NCI-H460 (cell line): ENCODE results near the gene ADRB1. TPM values are rescaled to one million over a fixed set of nuclear protein-coding genes. Genes with fewer than 3 reads are reported as not detected.

Source experiments
- DNase-seq: peaks from one replicate; pipeline ENCODE4 v3.0.0-alpha.2; 2016; ENCODE audit warnings: low read depth; ENCODE audit errors: extremely low read depth
- total RNA-seq: library from RNA; depleted of rRNA; stranded (reverse); fragments of >200 nt; shearing (Covaris generic); gene quantifications from 2 replicates; pipeline ENCODE4 v1.2.3, GENCODE V29; 2014; rRNA removed

Gene ADRB1
- total RNA-seq, 1 experiment from 2014 or later: 2.4 TPM

DNA sequence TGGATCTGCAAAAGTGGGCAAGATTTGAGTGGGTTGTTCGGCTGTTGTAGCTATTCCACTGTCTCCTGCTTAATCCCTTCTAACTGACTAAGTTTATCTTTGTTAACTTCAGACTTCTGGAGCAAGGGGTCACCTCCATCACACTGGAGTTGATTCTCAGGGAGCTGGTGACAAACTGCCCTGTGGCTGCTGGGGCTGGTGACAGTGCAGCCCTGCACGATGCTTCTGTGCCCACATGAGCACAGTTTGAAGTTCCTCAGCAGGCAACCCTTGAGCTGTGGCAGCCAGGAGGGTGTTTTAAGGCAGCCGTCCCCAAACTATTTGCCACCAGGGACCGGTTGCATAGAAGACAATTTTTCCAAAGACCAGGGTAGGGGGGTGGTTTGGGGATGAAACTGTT, 40.5 kb downstream of the ADRB1 start:
- no peak for DNase-seq

DNA sequence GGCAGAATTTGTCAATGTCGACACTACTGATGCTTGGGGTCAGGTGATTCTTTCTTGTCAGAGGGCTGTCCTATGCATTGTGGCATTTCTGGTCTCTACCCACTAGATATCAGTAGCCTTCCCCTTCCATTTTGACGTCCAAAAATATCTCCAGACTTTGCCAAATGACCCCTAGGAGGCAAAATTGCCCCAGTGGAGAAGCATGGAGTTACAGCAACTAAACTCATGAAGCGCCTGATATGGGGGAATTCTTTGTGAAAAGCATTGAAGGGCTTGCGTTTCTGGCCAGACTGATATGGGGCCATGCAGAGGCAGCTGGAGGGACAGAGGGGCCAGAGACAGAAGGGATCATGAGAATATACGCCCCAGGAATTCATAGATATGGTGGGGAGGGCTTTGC, 43.6 kb downstream of the ADRB1 start:
- DNase-seq: no peak

DNA sequence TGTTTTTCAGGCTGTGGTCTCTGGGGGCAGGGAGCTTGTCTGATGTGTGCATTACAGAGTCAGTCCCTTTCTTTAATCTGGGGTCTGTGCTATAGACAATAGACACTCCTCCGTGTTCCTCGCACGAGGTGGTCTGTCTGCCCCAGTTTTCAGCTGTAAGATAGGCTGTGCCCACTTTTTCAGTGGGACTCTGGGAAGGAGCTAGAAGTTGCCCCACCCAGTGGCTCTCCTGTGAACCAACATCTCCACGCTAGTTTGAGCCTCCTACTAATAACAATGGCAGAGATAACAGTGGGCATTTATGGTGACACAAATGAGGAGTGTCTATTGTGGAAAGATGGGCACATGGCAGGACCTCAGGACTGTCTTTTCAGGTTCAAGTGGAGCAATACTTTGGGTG, 44.0 kb downstream of the ADRB1 start:
- no peak for DNase-seq

DNA sequence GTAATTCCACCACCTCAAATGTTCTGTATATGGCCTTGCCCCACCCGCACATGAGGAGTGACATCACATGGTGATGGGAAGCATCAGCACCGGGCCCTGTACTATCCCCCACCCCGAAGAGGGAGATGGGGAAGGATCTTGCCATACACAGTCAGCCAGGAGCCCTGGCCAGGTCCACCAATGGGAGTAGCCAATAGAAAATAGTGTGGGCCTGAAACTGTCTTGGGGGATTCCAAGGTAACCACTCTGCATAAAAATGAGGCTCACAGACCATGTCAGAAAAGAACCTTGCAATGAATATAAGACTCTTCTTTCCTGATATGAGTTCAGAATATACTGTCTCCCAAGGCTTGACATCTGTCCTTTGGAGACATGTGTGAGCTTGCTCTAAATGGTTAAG, 51.1 kb downstream of the ADRB1 start:
- DNase-seq: no peak

DNA sequence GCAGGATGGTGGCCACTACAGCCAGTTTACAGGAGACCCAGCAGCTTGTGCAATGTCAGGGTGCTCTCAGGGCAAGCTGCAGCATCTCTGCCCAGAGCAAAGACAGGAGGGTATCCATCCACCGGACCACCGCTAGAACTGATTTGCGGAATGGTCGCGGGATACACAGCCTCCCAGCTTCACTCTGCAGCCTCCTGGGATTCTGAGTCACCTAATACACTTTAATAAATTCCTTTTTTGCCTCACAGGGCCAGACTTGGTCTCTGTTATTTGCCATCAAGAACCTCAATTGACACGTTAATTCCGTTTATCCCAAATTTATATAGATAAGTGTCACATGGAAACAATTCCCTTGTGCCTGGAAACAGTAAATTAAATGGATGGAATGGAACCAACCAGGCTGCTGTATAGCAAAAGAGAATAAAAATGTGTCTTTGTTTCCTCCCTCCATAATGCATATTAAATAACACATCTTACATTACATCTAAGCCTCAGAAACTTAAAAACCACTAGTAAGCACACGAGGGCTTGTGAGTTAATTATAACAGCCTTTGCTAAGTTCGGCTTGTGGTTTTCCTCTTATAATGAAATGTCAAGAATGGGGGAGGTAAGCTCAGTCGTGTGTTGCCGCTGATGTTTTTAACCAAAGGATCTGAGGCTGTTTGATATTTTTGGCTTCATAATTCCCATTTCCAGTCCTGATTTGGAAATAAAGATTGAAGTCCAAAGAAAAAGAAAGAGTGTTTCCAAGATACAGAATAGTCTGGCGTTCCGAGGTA, 52.1 kb downstream of the ADRB1 start:
- no peak for DNase-seq

Other genes with a start within 250 kb of the ADRB1 start
- 22.3 and 23.5 TPM in 2 replicates for gene DCLRE1A, start 189.8 kb upstream of the ADRB1 start, total RNA-seq
- 22.9 and 27.3 TPM in 2 replicates for gene NHLRC2, start 189.2 kb upstream of the ADRB1 start, total RNA-seq
- gene CCDC186, start 130.3 kb downstream of the ADRB1 start, total RNA-seq: 8.8 and 10.1 TPM in 2 replicates
- gene TDRD1, start 135.5 kb downstream of the ADRB1 start, total RNA-seq: not detected in 2 replicates
- gene VWA2, start 195.4 kb downstream of the ADRB1 start, total RNA-seq: not detected in 2 replicates